GM12892 (cell line): ENCODE data around the gene GARS1.

ENCODE experiments used
- POLR2A ChIP-seq: IDR thresholded peaks from 2 replicates; pipeline ENCODE4 v1.6.1; 2011; ENCODE audit warnings: low read depth, low read length, control low read depth
- POLR2AphosphoS5 ChIP-seq: IDR thresholded peaks from 2 replicates; pipeline ENCODE4 v1.6.1; 2011; ENCODE audit warnings: low read depth, low read length, control low read depth
- TAF1 ChIP-seq: IDR thresholded peaks from 2 replicates; pipeline ENCODE4 v1.6.1; 2011; ENCODE audit warnings: low read depth, mild to moderate bottlenecking, control low read depth, low read length, borderline replicate concordance

DNA sequence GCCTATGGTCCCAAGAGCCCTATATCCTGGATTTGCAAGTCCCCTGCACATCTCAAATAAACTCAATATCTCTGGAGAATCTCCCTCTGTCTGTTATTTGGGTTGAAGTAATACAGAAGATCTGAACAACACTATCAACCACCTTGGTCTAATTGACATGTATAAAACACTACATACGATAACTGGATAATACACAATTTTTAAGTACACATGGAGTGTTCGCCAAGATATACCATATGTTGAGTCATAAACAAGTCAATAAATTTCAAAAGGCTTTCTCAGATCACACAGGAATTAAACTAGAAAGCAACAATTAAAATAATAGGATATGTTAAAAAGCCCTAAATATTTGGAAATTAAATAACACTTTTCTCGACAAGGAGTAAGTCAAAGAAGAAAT is 5.6 kb upstream of the GARS1 start:
- TF ChIP-seq POLR2AphosphoS5 (no peak), POLR2A (no peak), TAF1 (no peak)
